Measurements from ENCODE around the gene FAM120B. TPM values are rescaled to one million over a fixed set of nuclear protein-coding genes. Genes with fewer than 3 reads are reported as not detected.

The FAM120B gene
- total RNA-seq, 2 donors from 2014 or later = 25.1 to 28.5 TPM

GRCh38 chr6:170286934-170287265, 19.7 kb upstream of the FAM120B start:
- Histone ChIP-seq H3K4me3 (no peak overlapping the region), H3K9ac (ENCODE audit: low read depth in 2 of 2, low read length in 2 of 2) (peak overlapping the region in 1 of 2 donors; percentile 62), H3K27me3 (peaks cover 41% of the 10 kb centered on the region), H3K9me3 (no peaks in the 10 kb centered on the region), H3K27ac (peak overlapping the region; percentile 50), H3K4me1 (peaks cover 3% of the 10 kb centered on the region), H3K36me3 (no peaks in the 10 kb centered on the region)
- TF ChIP-seq, protein P1, sequence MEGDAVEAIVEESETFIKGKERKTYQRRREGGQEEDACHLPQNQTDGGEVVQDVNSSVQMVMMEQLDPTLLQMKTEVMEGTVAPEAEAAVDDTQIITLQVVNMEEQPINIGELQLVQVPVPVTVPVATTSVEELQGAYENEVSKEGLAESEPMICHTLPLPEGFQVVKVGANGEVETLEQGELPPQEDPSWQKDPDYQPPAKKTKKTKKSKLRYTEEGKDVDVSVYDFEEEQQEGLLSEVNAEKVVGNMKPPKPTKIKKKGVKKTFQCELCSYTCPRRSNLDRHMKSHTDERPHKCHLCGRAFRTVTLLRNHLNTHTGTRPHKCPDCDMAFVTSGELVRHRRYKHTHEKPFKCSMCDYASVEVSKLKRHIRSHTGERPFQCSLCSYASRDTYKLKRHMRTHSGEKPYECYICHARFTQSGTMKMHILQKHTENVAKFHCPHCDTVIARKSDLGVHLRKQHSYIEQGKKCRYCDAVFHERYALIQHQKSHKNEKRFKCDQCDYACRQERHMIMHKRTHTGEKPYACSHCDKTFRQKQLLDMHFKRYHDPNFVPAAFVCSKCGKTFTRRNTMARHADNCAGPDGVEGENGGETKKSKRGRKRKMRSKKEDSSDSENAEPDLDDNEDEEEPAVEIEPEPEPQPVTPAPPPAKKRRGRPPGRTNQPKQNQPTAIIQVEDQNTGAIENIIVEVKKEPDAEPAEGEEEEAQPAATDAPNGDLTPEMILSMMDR (IDR thresholded peaks at IDR 0.05) = no peak
- intact Hi-C loops (cut with DNase I) = no loop called here
- DNase-seq = no peak

DNA sequence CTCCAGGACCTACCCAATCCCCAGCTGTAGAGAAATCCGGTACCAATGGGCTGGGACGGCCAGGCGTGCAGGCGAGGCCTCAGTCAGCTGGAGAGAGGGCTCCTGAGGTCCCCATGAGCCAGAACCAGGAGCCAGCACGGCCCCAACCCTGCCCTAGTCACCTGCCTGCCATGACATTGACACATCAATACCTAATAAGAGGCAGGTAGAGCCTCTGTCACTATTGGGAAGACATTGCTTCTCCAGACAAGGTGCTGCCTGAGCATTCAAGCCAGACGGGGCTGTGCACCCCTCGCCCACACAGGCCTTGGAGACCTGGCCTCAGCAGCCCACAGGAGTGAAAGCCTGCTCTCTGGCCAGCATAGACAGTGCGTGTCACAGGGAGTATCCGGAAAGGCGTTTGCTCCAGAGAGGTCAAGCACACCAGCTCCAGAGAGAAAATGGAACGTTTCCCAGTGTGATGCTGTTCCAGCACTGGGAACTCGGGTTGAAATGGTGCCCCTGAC, 19.1 kb upstream of the FAM120B start:
- peak overlapping the region; percentile 44 to 62 for H3K9ac ChIP-seq (ENCODE audit: low read depth in 2 of 2, low read length in 2 of 2)
- TF ChIP-seq, protein P1 (IDR thresholded peaks at IDR 0.05) = no peak
- peak overlapping the region; percentile 72 for H3K4me3 ChIP-seq
- H3K9me3 ChIP-seq = no peaks in the 10 kb centered on the region
- peaks cover 4% of the 10 kb centered on the region for H3K4me1 ChIP-seq
- intact Hi-C loops (cut with DNase I) = no loop called here
- no peaks in the 10 kb centered on the region for H3K36me3 ChIP-seq
- peaks cover 41% of the 10 kb centered on the region for H3K27me3 ChIP-seq
- peak overlapping the region; percentile 50 for H3K27ac ChIP-seq
- DNase-seq = no peak

- DNase-seq = no peak
- TF ChIP-seq, protein P1 (IDR thresholded peaks at IDR 0.05) = no peak
- intact Hi-C loops (cut with DNase I) = no loop called here
- no peaks in the 10 kb centered on the region for H3K36me3 ChIP-seq
- H3K4me1 ChIP-seq = peaks cover 7% of the 10 kb centered on the region
- H3K27ac ChIP-seq = no peak overlapping the region
- H3K4me3 ChIP-seq = peak overlapping the region; percentile 72
- H3K9ac ChIP-seq (ENCODE audit: low read depth in 2 of 2, low read length in 2 of 2) = peak overlapping the region; percentile 44 to 62
- H3K9me3 ChIP-seq = no peaks in the 10 kb centered on the region
- H3K27me3 ChIP-seq = peaks cover 42% of the 10 kb centered on the region
Measured at GRCh38 chr6:170288091-170288631, 18.4 kb upstream of the FAM120B start.

GRCh38 chr6:170288852-170289179, 17.7 kb upstream of the FAM120B start:
- peak overlapping the region; percentile 72 for H3K4me3 ChIP-seq
- H3K9me3 ChIP-seq = no peaks in the 10 kb centered on the region
- H3K4me1 ChIP-seq = peaks cover 7% of the 10 kb centered on the region
- intact Hi-C loops (cut with DNase I) = no loop called here
- DNase-seq = no peak
- TF ChIP-seq, protein P1 (IDR thresholded peaks at IDR 0.05) = no peak
- H3K36me3 ChIP-seq = no peaks in the 10 kb centered on the region
- H3K9ac ChIP-seq (ENCODE audit: low read depth in 2 of 2, low read length in 2 of 2) = peak overlapping the region; percentile 62 to 77
- peaks cover 46% of the 10 kb centered on the region for H3K27me3 ChIP-seq
- peak overlapping the region; percentile 70 for H3K27ac ChIP-seq

- H3K4me3 ChIP-seq = peak overlapping the region; percentile 72
- TF ChIP-seq, protein P1 (IDR thresholded peaks at IDR 0.05) = no peak
- H3K9ac ChIP-seq (ENCODE audit: low read depth in 2 of 2, low read length in 2 of 2) = peak overlapping the region; percentile 62 to 77
- peaks cover 51% of the 10 kb centered on the region for H3K27me3 ChIP-seq
- intact Hi-C loops (cut with DNase I) = no loop called here
- H3K4me1 ChIP-seq = peaks cover 7% of the 10 kb centered on the region
- no peaks in the 10 kb centered on the region for H3K9me3 ChIP-seq
- H3K36me3 ChIP-seq = no peaks in the 10 kb centered on the region
- DNase-seq = no peak
- H3K27ac ChIP-seq = peak overlapping the region; percentile 70
Measured at GRCh38 chr6:170289180-170289931, 17.2 kb upstream of the FAM120B start.
